ENCODE results near the gene ITIH1. TPM values are rescaled to one million over a fixed set of nuclear protein-coding genes. Genes with fewer than 3 reads are reported as not detected.

ITIH1 gene
- total RNA-seq, 1 experiment from 2014 or later, result not detected

DNA sequence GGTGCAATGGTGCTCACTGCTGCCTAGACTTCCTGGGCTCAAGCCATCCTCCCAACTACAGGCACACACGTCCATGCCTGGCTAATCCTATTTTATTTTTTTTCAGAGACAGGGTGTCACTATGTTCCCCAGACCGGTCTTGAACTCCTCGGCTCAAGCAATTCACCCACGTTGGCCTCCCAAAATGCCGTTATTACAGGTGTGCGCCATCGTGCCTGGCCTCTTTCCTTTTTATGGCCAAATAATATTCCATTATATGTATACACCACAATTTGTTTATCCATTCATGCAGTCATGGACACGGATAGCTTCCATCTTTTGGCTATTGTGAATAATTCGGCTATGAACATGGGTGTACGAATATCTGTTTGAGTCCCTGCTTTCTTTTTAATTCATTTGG lies 5.7 kb upstream of the ITIH1 start:
- Mint-ChIP-seq H3K4me3 (peak overlapping the region; percentile 82 to 92), H3K9me3 (no peaks in the 10 kb centered on the region), H3K4me1 (peaks cover 9 to 16% of the 10 kb centered on the region in 2 experiments), H3K27ac (no peak overlapping the region), H3K27me3 (ENCODE audit: low read depth) (peaks cover 9% of the 10 kb centered on the region; the same call in 1 of the 2 replicates), H3K36me3 (ENCODE audit: insufficient read depth in 1 of 3, low read depth in 3 of 3) (peaks cover 0 to 18% (median 11%) of the 10 kb centered on the region in 3 experiments; a peak in 6 of 7 replicates)
- no peaks in the 10 kb centered on the region for H3K4me1 ChIP-seq (ENCODE audit: insufficient read depth, low read length)
- H3K79me1 ChIP-seq (ENCODE audit: insufficient read depth, low read depth, low read length, poor library complexity, severe bottlenecking), result no peaks in the 10 kb centered on the region
- H2BK20ac ChIP-seq (ENCODE audit: low read depth, low read length, poor library complexity, severe bottlenecking), result no peak overlapping the region
- H2AK5ac ChIP-seq (ENCODE audit: insufficient read length, low read length), result no peak overlapping the region
- H4K20me1 ChIP-seq (ENCODE audit: control insufficient read depth, insufficient read depth, insufficient read length), result no peaks in the 10 kb centered on the region
- WGBS (ENCODE audit: extremely low coverage, insufficient read length, low lambda C conversion rate), result no CpG with 5 or more reads among the region's 10 CpGs
- H2BK5ac ChIP-seq (ENCODE audit: insufficient read length, low read length), result no peak overlapping the region
- H3K4ac ChIP-seq (ENCODE audit: low read depth, low read length), result no peak overlapping the region
- H3K23me2 ChIP-seq (ENCODE audit: insufficient read length, low read depth, low read length, poor library complexity, severe bottlenecking), result peaks cover 6% of the 10 kb centered on the region
- no peaks in the 10 kb centered on the region for H3K27me3 ChIP-seq (ENCODE audit: insufficient read depth, low read length)
- peak overlapping the region; percentile 58 for H4K5ac ChIP-seq (ENCODE audit: insufficient read length, low read depth, low read length)
- no peak overlapping the region for H2AFZ ChIP-seq (ENCODE audit: low read length)
- DNase-seq, result no peak
- no peak overlapping the region for H3K9ac ChIP-seq (ENCODE audit: extremely low read depth, insufficient read length, low read length)
- no peak overlapping the region for H4K91ac ChIP-seq (ENCODE audit: insufficient read length, low read depth, low read length)
- TF ChIP-seq, protein P1, sequence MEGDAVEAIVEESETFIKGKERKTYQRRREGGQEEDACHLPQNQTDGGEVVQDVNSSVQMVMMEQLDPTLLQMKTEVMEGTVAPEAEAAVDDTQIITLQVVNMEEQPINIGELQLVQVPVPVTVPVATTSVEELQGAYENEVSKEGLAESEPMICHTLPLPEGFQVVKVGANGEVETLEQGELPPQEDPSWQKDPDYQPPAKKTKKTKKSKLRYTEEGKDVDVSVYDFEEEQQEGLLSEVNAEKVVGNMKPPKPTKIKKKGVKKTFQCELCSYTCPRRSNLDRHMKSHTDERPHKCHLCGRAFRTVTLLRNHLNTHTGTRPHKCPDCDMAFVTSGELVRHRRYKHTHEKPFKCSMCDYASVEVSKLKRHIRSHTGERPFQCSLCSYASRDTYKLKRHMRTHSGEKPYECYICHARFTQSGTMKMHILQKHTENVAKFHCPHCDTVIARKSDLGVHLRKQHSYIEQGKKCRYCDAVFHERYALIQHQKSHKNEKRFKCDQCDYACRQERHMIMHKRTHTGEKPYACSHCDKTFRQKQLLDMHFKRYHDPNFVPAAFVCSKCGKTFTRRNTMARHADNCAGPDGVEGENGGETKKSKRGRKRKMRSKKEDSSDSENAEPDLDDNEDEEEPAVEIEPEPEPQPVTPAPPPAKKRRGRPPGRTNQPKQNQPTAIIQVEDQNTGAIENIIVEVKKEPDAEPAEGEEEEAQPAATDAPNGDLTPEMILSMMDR (conservative IDR thresholded peaks at IDR 0.05), result no peak
- no peaks in the 10 kb centered on the region; the same call in 1 of the 2 replicates for H3K79me2 ChIP-seq (ENCODE audit: insufficient read depth, low read length)
- no peak overlapping the region for H3K18ac ChIP-seq (ENCODE audit: insufficient read length, low read depth, low read length)
- no peak overlapping the region for H2BK15ac ChIP-seq (ENCODE audit: low read depth, low read length)
- H3K14ac ChIP-seq (ENCODE audit: insufficient read depth, low read length), result no peak overlapping the region
- H3T11ph ChIP-seq (ENCODE audit: low read length), result no peak overlapping the region
- no peak overlapping the region for H2BK120ac ChIP-seq (ENCODE audit: low read depth, low read length, poor library complexity, severe bottlenecking)
- H3K56ac ChIP-seq (ENCODE audit: insufficient read length, low read depth, low read length), result no peak overlapping the region
- no peak overlapping the region for H3K23ac ChIP-seq (ENCODE audit: insufficient read length, low read depth, low read length)
- peak overlapping the region; percentile 71 for H3K4me2 ChIP-seq (ENCODE audit: insufficient read depth, insufficient read length, low read length)
- no peaks in the 10 kb centered on the region for H3K9me3 ChIP-seq (ENCODE audit: control insufficient read depth, low read depth, low read length)
- H4K8ac ChIP-seq (replicated peaks; ENCODE audit: insufficient read length, low read depth, low read length), result no peak overlapping the region
- H3K27ac ChIP-seq (ENCODE audit: insufficient read length, low read depth, low read length), result no peak overlapping the region
- H2BK12ac ChIP-seq (ENCODE audit: insufficient read length, low read depth, low read length), result no peak overlapping the region
